C4-2B (cell line): ENCODE measurements around the gene PRSS27.

Experiments used
- ZFX ChIP-seq: fragments of 450-650 bp; IDR thresholded peaks from 2 replicates; pipeline ENCODE4 v1.6.1; 2017
- TF ChIP-seq, protein P1 (sequence below): fragments of 450-650 bp; conservative IDR thresholded peaks from 2 replicates; pipeline ENCODE4 v1.5.1; 2017; ENCODE audit warnings: mild to moderate bottlenecking

DNA sequence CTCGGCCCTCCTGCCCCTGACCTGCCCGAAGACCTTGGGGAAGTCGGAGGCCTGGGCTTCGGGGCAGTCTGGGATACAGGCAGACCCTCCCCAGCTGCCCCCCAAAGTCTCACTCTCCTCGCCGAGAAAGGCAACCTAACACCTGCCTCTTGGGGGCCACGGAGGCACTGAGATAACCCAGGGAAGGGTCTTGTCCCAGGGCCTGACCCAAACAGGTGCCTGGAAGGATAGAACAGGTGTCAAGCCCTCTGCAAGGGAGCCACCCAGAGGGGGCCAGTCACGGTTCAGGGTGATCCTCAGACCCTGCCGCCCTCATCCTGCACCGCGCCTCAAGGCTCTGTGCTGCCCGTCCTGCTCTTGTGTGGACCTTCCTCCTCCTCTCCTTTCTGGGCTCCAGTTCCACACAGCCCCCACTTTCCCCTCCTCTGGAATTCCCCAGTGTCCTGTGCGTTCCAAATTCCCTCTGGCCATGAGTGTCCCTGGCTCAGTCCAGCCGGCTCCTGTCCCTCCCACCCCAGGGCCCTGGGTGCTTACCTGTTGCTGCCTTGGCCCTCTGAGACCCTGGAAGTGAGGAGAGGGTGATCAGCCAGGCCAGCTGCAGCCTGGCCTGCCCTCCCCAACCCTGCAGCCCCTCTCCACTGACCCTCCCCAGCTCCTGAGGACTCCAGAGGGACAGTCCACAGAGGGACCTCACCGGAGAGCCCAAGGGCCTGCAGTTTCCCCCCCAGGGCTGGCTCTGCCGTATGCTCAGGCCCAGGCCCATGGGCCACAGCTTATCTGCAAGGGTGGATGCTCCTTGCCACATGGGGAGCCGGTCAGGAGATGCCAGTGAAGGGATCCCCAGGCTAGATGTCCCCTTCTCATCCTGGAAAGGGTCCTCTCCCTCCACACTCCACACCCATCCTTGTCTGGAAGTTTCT, 3.8 kb downstream of the PRSS27 start:
- TF ChIP-seq, protein P1, sequence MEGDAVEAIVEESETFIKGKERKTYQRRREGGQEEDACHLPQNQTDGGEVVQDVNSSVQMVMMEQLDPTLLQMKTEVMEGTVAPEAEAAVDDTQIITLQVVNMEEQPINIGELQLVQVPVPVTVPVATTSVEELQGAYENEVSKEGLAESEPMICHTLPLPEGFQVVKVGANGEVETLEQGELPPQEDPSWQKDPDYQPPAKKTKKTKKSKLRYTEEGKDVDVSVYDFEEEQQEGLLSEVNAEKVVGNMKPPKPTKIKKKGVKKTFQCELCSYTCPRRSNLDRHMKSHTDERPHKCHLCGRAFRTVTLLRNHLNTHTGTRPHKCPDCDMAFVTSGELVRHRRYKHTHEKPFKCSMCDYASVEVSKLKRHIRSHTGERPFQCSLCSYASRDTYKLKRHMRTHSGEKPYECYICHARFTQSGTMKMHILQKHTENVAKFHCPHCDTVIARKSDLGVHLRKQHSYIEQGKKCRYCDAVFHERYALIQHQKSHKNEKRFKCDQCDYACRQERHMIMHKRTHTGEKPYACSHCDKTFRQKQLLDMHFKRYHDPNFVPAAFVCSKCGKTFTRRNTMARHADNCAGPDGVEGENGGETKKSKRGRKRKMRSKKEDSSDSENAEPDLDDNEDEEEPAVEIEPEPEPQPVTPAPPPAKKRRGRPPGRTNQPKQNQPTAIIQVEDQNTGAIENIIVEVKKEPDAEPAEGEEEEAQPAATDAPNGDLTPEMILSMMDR: no peak
- no peak for TF ChIP-seq ZFX
